ENCODE data around the gene FAM83F.
"Not testable (repeated sequence)": the region's sequence is repeated elsewhere in the genome, so short reads cannot be mapped to it uniquely, and the experiment has no call there.

The FAM83F gene

DNA sequence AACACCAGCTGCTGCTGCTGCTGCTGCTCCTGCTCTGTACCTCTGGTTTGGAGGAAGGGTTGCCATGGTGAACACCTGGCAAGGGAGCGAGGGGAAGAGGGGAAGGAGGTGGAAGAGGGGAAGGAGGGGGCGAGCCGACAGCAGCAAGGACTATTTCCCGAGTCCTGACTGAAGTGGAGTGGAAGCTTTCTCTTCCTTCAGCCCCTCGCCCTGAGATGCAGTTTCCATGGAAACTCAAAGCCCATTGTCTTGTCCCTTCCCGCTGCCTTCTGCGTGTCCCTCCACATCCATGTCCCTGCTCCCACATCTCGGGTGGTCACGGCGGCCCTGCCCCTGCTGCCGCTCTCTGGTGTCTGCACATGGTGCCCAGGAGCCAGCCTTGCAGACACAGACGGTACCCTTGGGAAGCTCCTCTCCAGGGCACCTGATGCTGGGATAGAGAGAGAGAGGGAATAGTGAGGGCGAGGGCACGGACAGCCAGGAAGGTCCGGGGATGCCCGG, 28.6 kb downstream of the FAM83F start:
- no peak for DNase-seq
- TF ChIP-seq POLR2A (IDR thresholded peaks at IDR 0.05; ENCODE audit: low read length) (no peak), GATA1 (IDR thresholded peaks at IDR 0.05; ENCODE audit: low read depth, low read length) (no peak)

- DNase-seq = peak; percentile 71 to 85
Measured at GRCh38 chr22:40024201-40025061, 29.7 kb downstream of the FAM83F start.

GRCh38 chr22:40025062-40025379, 30.3 kb downstream of the FAM83F start:
- not testable (repeated sequence) for DNase-seq

More at GRCh38 chr22:40024201-40025061, 29.7 kb downstream of the FAM83F start:
- no peak for TF ChIP-seq POLR2A (IDR thresholded peaks at IDR 0.05; ENCODE audit: low read length)
- no peak for TF ChIP-seq GATA1 (IDR thresholded peaks at IDR 0.05; ENCODE audit: low read depth, low read length)

- TF ChIP-seq GATA1 (IDR thresholded peaks at IDR 0.05; ENCODE audit: low read depth, low read length) (no peak), POLR2A (IDR thresholded peaks at IDR 0.05; ENCODE audit: low read length) (no peak)
Measured at GRCh38 chr22:40025856-40026255, 31.1 kb downstream of the FAM83F start.

GRCh38 chr22:40026641-40027040, 31.9 kb downstream of the FAM83F start:
- TF ChIP-seq POLR2A (IDR thresholded peaks at IDR 0.05; ENCODE audit: low read length) (no peak), GATA1 (IDR thresholded peaks at IDR 0.05; ENCODE audit: low read depth, low read length) (no peak)
- no peak for DNase-seq

More at GRCh38 chr22:40025856-40026255, 31.1 kb downstream of the FAM83F start:
- no peak for DNase-seq

GRCh38 chr22:40027191-40028097, 32.7 kb downstream of the FAM83F start:
- TF ChIP-seq POLR2A (IDR thresholded peaks at IDR 0.05; ENCODE audit: low read length) = no peak
- TF ChIP-seq GATA1 (IDR thresholded peaks at IDR 0.05; ENCODE audit: low read depth, low read length) = no peak
- DNase-seq = no peak

DNA sequence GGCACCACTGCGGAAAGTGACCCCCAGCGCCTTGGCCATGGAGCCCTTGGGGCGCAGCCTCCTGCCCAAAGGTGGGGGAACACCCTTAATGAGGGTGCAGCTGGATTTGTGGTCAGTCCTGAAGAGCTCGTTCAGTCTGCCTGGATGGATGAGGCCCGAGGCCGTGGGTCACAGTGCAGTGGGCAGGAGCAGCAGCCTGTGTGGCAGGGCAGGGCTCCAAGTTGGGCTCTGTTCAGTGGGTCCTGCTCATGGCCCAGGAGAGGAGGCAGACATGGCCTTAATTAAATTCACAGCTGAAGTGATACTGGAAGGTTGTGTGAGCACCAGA, 33.3 kb downstream of the FAM83F start:
- no peak for DNase-seq
- TF ChIP-seq POLR2A (IDR thresholded peaks at IDR 0.05; ENCODE audit: low read length) (no peak), GATA1 (IDR thresholded peaks at IDR 0.05; ENCODE audit: low read depth, low read length) (no peak)

GRCh38 chr22:40029189-40029890, 34.6 kb downstream of the FAM83F start:
- TF ChIP-seq POLR2A (IDR thresholded peaks at IDR 0.05; ENCODE audit: low read length) = no peak
- no peak for TF ChIP-seq GATA1 (IDR thresholded peaks at IDR 0.05; ENCODE audit: low read depth, low read length)
- DNase-seq = no peak

DNA sequence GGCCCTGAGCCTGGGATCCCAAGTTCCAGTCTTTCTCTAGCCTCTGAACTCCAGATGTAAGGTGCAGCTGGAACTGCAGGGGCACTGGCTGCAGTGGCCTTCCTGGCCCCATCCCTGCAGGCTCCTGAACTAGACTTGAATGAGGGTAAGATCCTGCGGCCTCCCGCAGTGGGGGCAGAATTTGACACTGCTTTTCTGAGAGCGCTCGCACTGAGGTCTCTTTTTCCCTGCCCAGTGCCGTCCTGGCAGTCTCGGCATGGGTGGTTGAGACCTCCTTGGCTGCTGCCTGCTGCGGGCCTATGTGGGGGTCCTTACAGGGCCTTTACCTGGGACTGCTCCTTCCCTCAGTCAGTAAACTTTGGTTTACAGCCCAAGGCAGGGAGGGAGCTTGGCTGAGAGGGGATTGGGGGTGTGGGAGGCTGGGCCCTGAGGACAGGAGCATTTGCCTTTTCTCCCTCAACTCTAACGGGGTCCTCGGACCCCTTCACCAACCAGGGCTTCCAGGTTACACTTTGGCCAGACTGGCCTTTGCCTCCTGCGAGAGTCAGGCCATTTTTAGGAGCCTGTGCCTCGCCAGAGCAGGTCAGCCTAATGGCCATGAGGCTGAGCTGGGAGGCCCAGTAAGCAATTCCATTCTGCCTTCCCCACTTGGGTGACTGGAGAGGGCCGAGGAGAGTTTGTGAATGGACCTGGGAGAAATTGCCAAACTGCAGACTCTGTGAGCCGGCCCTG, 35.4 kb downstream of the FAM83F start:
- TF ChIP-seq GATA1 (IDR thresholded peaks at IDR 0.05; ENCODE audit: low read depth, low read length) = no peak
- no peak for TF ChIP-seq POLR2A (IDR thresholded peaks at IDR 0.05; ENCODE audit: low read length)
- DNase-seq = no peak

DNA sequence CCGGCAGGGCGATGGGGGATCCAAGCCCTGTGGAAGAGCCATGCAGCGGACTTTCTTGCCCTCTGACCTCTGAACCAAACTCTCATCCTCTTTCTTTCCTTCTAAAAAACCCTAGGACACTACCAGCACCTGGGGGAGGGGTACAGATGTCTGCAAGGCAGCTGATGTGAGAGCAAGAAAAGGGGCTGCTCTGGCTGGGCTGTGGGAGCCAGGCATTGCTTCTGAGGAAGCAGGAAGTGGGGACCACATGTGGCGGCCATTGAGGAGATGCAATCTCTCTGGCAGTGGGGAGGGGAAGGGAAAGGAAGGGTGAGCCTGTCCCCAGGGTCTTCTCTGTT, 36.0 kb downstream of the FAM83F start:
- DNase-seq = no peak
- TF ChIP-seq GATA1 (IDR thresholded peaks at IDR 0.05; ENCODE audit: low read depth, low read length) (no peak), POLR2A (IDR thresholded peaks at IDR 0.05; ENCODE audit: low read length) (no peak)

DNA sequence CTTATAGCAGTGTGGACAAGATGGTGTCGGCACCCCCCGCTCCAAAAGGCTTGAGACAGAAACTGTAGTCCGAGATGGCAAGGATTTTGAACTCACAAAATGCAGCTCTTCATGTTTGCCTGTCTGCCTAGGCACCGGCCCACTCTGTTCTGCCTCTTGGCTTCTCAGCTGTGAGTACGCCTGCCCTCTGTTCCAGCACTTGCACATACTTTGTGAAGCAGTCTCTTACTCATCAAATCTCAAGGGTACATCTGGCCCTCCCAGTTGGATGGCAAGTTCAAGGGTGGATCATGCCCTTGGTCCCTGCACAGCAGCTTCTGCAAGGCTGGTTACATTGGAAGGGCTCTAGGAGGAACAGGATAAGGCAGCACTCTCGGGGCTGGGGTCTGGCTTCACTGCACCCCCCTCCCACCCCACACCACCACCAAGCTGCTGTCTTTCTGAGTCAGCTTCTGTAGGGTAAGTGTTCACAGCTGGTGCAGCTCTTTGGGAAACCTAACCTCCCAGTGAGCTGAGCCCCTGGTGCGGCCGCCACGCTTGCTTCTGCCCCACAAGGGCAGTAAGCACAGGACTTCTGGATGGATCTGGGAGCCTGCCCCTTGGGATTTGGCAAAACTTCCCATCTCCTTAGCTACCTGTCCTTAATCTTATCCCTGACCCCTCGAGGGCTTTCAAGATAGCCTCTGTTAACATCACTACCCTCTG, 37.2 kb downstream of the FAM83F start:
- TF ChIP-seq POLR2A (IDR thresholded peaks at IDR 0.05; ENCODE audit: low read length) = no peak
- no peak for TF ChIP-seq GATA1 (IDR thresholded peaks at IDR 0.05; ENCODE audit: low read depth, low read length)
- DNase-seq = no peak

DNA sequence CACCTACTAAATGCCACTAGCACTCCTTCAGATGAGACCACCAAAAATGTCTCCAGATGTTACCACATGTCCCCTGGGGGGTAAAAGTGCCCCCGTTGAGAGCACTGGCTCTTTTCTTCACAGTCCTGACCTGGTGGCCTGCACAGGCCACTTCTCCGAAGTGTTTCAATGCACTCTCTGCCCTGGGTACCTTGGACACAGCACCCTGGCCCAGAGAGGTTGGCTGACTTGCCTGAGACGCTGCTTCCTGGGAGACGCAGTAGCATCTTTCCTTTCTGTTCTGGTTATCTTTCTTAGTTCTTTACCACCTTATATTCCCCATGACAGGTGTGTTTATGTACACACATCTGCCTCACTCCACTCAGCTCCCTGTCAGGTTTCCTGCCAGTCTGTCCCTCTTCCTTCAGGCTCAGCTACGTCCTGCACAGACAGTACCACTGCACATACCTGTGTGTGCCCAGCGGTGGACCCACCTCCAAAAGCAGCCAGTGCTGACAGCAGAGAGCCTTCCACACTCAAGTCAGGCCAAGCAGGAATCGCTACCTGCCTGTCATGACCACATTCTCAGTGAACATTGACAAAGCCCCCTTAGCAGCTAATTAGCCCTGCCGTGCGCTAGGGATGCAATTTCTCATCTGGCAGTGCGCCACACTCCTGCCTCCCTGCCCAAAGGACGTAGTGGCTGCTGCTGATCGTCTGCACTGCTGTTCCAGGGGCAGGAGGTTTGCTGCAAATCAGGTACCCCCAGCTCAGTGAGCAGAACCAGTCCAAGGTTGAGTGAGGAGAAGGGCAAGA, 39.0 kb downstream of the FAM83F start:
- no peak for TF ChIP-seq GATA1 (IDR thresholded peaks at IDR 0.05; ENCODE audit: low read depth, low read length)
- TF ChIP-seq POLR2A (IDR thresholded peaks at IDR 0.05; ENCODE audit: low read length) = no peak
- no peak for DNase-seq
